GM23338 (cell line): Measurements from ENCODE around the gene PRMT9. TPM values are rescaled to one million over a fixed set of nuclear protein-coding genes. Genes with fewer than 3 reads are reported as not detected.

Experiments used
- ATAC-seq: fragments of 200-7000 bp; cut with Tn5 transposase; 3 replicates; pipeline ENCODE4 v1.9.1; 2020
- DNase-seq: peaks from one replicate; pipeline ENCODE4 v3.0.0-alpha.2; 2015; ENCODE audit warnings: low spot score
- H2AFZ ChIP-seq: fragments of 200-600 bp; sonication (generic); 2 replicates; pipeline ENCODE4 v1.8.0; 2016; ENCODE audit warnings: antibody characterized with exemption, mild to moderate bottlenecking, moderate library complexity
- H3F3A ChIP-seq: fragments of 200-600 bp; sonication (generic); replicated peaks from 2 replicates; pipeline ENCODE4 v1.8.0; 2017; ENCODE audit warnings: antibody characterized with exemption, mixed run types, low read depth
- H3K27ac ChIP-seq: fragments of 200-600 bp; sonication (generic); 2 replicates; pipeline ENCODE4 v1.6.1; 2016; ENCODE audit warnings: low read depth
- H3K27me3 ChIP-seq: fragments of 200-600 bp; sonication (generic); 2 replicates; pipeline ENCODE4 v1.8.0; 2016; ENCODE audit warnings: mild to moderate bottlenecking, mixed run types, moderate library complexity; ENCODE audit not compliant: insufficient read depth
- H3K36me3 ChIP-seq: fragments of 200-600 bp; sonication (generic); 2 replicates; pipeline ENCODE4 v1.8.0; 2016; ENCODE audit warnings: mild to moderate bottlenecking; ENCODE audit not compliant: insufficient read depth
- H3K4me1 ChIP-seq: fragments of 200-600 bp; sonication (generic); 2 replicates; pipeline ENCODE4 v1.8.0; 2016; ENCODE audit warnings: mild to moderate bottlenecking, moderate library complexity; ENCODE audit not compliant: insufficient read depth
- H3K4me2 ChIP-seq: fragments of 200-600 bp; sonication (generic); 2 replicates; pipeline ENCODE4 v1.7.1; 2017; ENCODE audit warnings: mixed run types
- H3K4me3 ChIP-seq: fragments of 200-600 bp; sonication (generic); 2 replicates; pipeline ENCODE4 v1.6.1; 2016; ENCODE audit warnings: mixed run types
- H3K79me2 ChIP-seq: fragments of 200-600 bp; sonication (generic); replicated peaks from 2 replicates; pipeline ENCODE4 v1.8.0; 2017; ENCODE audit warnings: mild to moderate bottlenecking; ENCODE audit not compliant: insufficient read depth
- H3K9me2 ChIP-seq: fragments of 200-600 bp; sonication (generic); 2 replicates; pipeline ENCODE4 v1.8.0; 2017; ENCODE audit not compliant: insufficient read depth
- H4K20me1 ChIP-seq: fragments of 200-600 bp; sonication (generic); replicated peaks from 2 replicates; pipeline ENCODE4 v1.8.0; 2017; ENCODE audit warnings: mild to moderate bottlenecking; ENCODE audit not compliant: insufficient read depth
- H3K27ac Mint-ChIP-seq: 2 replicates; pipeline ENCODE4 v1.8.0; 2020; ENCODE audit warnings: inconsistent platforms, mild to moderate bottlenecking, moderate library complexity, mixed read lengths
- H3K27me3 Mint-ChIP-seq: 3 replicates; pipeline ENCODE4 v1.8.0; 2022; ENCODE audit warnings: low read depth, mild to moderate bottlenecking, moderate library complexity, mixed read lengths, inconsistent platforms; ENCODE audit not compliant: insufficient read depth, poor library complexity
- H3K36me3 Mint-ChIP-seq: 3 replicates; pipeline ENCODE4 v1.8.0; 2021; ENCODE audit warnings: low read depth, mild to moderate bottlenecking, inconsistent platforms, moderate library complexity, mixed read lengths
- H3K4me1 Mint-ChIP-seq: 3 replicates; pipeline ENCODE4 v1.8.0; 2020; ENCODE audit warnings: mild to moderate bottlenecking, inconsistent platforms, mixed read lengths
- H3K4me3 Mint-ChIP-seq: 3 replicates; pipeline ENCODE4 v1.8.0; 2021; ENCODE audit warnings: moderate library complexity, mild to moderate bottlenecking, inconsistent platforms, mixed read lengths
- H3K9me3 Mint-ChIP-seq: 3 replicates; pipeline ENCODE4 v1.8.0; 2020; ENCODE audit warnings: moderate library complexity, mild to moderate bottlenecking, inconsistent platforms, mixed read lengths
- EZH2 ChIP-seq: fragments of 200-600 bp; sonication (generic); IDR thresholded peaks from one replicate; pipeline ENCODE4 v1.8.0; 2017; ENCODE audit warnings: antibody characterized with exemption, mild to moderate bottlenecking, low read depth; ENCODE audit not compliant: unreplicated experiment
- EZH2phosphoT487 ChIP-seq: fragments of 200-600 bp; sonication (generic); IDR thresholded peaks from one replicate; pipeline ENCODE4 v1.8.1; 2018; ENCODE audit warnings: antibody characterized with exemption; ENCODE audit not compliant: unreplicated experiment
- JUNB ChIP-seq: IDR thresholded peaks from one replicate; pipeline ENCODE4 v1.6.1; 2016; ENCODE audit warnings: antibody characterized with exemption; ENCODE audit not compliant: unreplicated experiment
- NANOG ChIP-seq: IDR thresholded peaks from 2 replicates; pipeline ENCODE4 v1.6.1; 2016; ENCODE audit warnings: antibody characterized with exemption, borderline replicate concordance
- POLR2AphosphoS5 ChIP-seq: IDR thresholded peaks from 2 replicates; pipeline ENCODE4 v1.6.1; 2016; ENCODE audit warnings: antibody characterized with exemption, low read depth
- STAT1 ChIP-seq: IDR thresholded peaks from one replicate; pipeline ENCODE4 v1.6.1; 2016; ENCODE audit warnings: antibody characterized with exemption; ENCODE audit not compliant: unreplicated experiment
- ZNF331 ChIP-seq: fragments of 250-450 bp; sonication (Bioruptor Pico); IDR thresholded peaks from 2 replicates; pipeline ENCODE4 v1.5.0; 2020; ENCODE audit warnings: low read depth, mild to moderate bottlenecking, moderate library complexity
- polyA plus RNA-seq: library from polyadenylated mRNA; unstranded; fragments of >200 nt; fragmentation: Nextera tagmentation; extraction: Ambion mirVana; gene quantifications from 2 replicates; pipeline ENCODE4 v1.2.1, GENCODE V29; 2016
- total RNA-seq: library from RNA; depleted of rRNA; stranded (reverse); fragments of >200 nt; shearing (Covaris generic); gene quantifications from 2 replicates; pipeline ENCODE4 v1.2.3, GENCODE V29; 2014
- TF ChIP-seq, protein P1 (sequence below): fragments of 250-450 bp; sonication (Bioruptor Pico); IDR thresholded peaks from 2 replicates; pipeline ENCODE4 v1.5.0; 2020; ENCODE audit warnings: mild to moderate bottlenecking, moderate library complexity
- TF ChIP-seq, protein P2 (sequence below): IDR thresholded peaks from 2 replicates; pipeline ENCODE4 v1.6.1; 2016; ENCODE audit warnings: antibody characterized with exemption

PRMT9 gene
- total and polyA plus RNA-seq, 2 experiments from 2014 or later: 7.6 to 11.2 TPM

DNA sequence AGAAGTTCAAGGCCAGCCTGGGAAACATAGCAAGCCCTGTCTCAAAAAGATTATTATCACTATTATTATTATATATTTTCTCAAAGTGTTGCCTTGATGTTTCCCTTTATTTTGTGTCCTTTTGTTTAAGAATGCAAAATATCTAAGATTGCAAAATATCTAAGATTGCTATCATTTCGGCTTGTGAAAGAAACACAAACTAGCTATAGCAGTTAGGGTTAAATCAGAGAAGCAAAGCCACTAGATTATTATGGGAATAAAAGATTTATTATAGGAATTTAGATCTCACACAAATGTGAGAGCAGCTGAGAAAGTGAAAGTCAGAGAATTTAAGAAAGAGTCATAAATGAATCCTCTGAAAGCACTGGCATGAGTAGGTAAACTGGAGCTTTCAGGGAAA is 84.8 kb downstream of the PRMT9 start:
- H3K9me2 ChIP-seq: 0 out of 2 replicates have a peak, but pooled peaks cover 4% of the 10 kb centered on the region
- no peak overlapping the region for H3K4me3 ChIP-seq
- peaks cover 3% of the 10 kb centered on the region; the same call in 1 of the 2 replicates for H3K4me1 ChIP-seq
- H3K4me3 Mint-ChIP-seq: no peak overlapping the region
- peak overlapping the region; percentile 69; the same call in 1 of the 2 replicates for H2AFZ ChIP-seq
- no peaks in the 10 kb centered on the region for H3K36me3 ChIP-seq
- peaks cover 2% of the 10 kb centered on the region for H3K27me3 Mint-ChIP-seq
- no peaks in the 10 kb centered on the region for H3K79me2 ChIP-seq
- TF ChIP-seq ZNF331 (CRISPR knock-in tag) (no peak), POLR2AphosphoS5 (no peak), EZH2 (no peak), EZH2phosphoT487 (no peak), NANOG (no peak)
- H3K27ac Mint-ChIP-seq: no peak overlapping the region
- H3K36me3 Mint-ChIP-seq: no peaks in the 10 kb centered on the region
- DNase-seq (no peak), ATAC-seq (no peak)
- H3F3A ChIP-seq: no peaks in the 10 kb centered on the region
- no peaks in the 10 kb centered on the region for H3K9me3 Mint-ChIP-seq
- no peaks in the 10 kb centered on the region for H4K20me1 ChIP-seq
- H3K4me1 Mint-ChIP-seq: peaks cover 20% of the 10 kb centered on the region
- H3K4me2 ChIP-seq: no peak overlapping the region
- H3K27ac ChIP-seq: no peak overlapping the region
- no peaks in the 10 kb centered on the region for H3K27me3 ChIP-seq

DNA sequence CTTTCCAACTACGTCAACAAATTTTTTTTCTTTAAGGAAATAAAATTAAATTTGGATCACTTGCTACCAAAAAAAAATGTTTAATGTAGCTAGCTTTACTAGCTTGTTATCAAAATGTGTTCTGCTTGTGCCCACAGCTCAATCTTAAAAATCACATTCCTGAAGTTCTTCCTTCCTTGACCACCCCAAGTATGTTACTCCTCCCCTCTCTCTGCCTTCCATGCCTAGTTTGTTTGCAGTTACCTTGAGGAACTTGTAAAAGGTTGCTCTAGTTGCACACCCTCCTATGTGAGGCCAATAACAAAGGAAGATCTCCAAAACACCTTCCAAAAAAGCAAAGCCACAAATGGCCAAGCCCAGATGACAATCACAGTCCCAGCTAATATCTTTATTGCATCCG is 86.4 kb downstream of the PRMT9 start:
- Mint-ChIP-seq H3K27ac (no peak overlapping the region), H3K9me3 (no peaks in the 10 kb centered on the region; the same call in 2 of the 3 replicates), H3K4me1 (peaks cover 20% of the 10 kb centered on the region), H3K36me3 (no peaks in the 10 kb centered on the region), H3K4me3 (no peak overlapping the region), H3K27me3 (no peaks in the 10 kb centered on the region)
- DNase-seq: no peak
- Histone ChIP-seq H3K27ac (no peak overlapping the region), H4K20me1 (no peaks in the 10 kb centered on the region), H3F3A (no peaks in the 10 kb centered on the region), H3K79me2 (no peaks in the 10 kb centered on the region), H3K4me2 (no peak overlapping the region), H3K27me3 (no peaks in the 10 kb centered on the region), H2AFZ (peak overlapping the region; percentile 60; the same call in 1 of the 2 replicates), H3K4me3 (no peak overlapping the region), H3K36me3 (no peaks in the 10 kb centered on the region), H3K9me2 (0 out of 2 replicates have a peak, but pooled peaks cover 4% of the 10 kb centered on the region), H3K4me1 (peaks cover 3% of the 10 kb centered on the region; the same call in 1 of the 2 replicates)
- TF ChIP-seq STAT1: no peak
- no peak for TF ChIP-seq EZH2phosphoT487
- TF ChIP-seq, protein P1, sequence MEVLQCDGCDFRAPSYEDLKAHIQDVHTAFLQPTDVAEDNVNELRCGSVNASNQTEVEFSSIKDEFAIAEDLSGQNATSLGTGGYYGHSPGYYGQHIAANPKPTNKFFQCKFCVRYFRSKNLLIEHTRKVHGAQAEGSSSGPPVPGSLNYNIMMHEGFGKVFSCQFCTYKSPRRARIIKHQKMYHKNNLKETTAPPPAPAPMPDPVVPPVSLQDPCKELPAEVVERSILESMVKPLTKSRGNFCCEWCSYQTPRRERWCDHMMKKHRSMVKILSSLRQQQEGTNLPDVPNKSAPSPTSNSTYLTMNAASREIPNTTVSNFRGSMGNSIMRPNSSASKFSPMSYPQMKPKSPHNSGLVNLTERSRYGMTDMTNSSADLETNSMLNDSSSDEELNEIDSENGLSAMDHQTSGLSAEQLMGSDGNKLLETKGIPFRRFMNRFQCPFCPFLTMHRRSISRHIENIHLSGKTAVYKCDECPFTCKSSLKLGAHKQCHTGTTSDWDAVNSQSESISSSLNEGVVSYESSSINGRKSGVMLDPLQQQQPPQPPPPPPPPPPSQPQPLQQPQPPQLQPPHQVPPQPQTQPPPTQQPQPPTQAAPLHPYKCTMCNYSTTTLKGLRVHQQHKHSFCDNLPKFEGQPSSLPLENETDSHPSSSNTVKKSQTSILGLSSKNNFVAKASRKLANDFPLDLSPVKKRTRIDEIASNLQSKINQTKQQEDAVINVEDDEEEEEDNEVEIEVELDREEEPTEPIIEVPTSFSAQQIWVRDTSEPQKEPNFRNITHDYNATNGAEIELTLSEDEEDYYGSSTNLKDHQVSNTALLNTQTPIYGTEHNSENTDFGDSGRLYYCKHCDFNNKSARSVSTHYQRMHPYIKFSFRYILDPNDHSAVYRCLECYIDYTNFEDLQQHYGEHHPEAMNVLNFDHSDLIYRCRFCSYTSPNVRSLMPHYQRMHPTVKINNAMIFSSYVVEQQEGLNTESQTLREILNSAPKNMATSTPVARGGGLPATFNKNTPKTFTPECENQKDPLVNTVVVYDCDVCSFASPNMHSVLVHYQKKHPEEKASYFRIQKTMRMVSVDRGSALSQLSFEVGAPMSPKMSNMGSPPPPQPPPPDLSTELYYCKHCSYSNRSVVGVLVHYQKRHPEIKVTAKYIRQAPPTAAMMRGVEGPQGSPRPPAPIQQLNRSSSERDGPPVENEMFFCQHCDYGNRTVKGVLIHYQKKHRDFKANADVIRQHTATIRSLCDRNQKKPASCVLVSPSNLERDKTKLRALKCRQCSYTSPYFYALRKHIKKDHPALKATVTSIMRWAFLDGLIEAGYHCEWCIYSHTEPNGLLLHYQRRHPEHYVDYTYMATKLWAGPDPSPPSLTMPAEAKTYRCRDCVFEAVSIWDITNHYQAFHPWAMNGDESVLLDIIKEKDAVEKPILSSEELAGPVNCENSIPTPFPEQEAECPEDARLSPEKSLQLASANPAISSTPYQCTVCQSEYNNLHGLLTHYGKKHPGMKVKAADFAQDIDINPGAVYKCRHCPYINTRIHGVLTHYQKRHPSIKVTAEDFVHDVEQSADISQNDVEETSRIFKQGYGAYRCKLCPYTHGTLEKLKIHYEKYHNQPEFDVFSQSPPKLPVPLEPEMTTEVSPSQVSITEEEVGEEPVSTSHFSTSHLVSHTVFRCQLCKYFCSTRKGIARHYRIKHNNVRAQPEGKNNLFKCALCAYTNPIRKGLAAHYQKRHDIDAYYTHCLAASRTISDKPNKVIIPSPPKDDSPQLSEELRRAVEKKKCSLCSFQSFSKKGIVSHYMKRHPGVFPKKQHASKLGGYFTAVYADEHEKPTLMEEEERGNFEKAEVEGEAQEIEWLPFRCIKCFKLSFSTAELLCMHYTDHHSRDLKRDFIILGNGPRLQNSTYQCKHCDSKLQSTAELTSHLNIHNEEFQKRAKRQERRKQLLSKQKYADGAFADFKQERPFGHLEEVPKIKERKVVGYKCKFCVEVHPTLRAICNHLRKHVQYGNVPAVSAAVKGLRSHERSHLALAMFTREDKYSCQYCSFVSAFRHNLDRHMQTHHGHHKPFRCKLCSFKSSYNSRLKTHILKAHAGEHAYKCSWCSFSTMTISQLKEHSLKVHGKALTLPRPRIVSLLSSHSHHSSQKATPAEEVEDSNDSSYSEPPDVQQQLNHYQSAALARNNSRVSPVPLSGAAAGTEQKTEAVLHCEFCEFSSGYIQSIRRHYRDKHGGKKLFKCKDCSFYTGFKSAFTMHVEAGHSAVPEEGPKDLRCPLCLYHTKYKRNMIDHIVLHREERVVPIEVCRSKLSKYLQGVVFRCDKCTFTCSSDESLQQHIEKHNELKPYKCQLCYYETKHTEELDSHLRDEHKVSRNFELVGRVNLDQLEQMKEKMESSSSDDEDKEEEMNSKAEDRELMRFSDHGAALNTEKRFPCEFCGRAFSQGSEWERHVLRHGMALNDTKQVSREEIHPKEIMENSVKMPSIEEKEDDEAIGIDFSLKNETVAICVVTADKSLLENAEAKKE: no peak
- TF ChIP-seq NANOG: no peak
- TF ChIP-seq EZH2: no peak
- TF ChIP-seq, protein P2, sequence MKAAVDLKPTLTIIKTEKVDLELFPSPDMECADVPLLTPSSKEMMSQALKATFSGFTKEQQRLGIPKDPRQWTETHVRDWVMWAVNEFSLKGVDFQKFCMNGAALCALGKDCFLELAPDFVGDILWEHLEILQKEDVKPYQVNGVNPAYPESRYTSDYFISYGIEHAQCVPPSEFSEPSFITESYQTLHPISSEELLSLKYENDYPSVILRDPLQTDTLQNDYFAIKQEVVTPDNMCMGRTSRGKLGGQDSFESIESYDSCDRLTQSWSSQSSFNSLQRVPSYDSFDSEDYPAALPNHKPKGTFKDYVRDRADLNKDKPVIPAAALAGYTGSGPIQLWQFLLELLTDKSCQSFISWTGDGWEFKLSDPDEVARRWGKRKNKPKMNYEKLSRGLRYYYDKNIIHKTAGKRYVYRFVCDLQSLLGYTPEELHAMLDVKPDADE: no peak
- TF ChIP-seq JUNB: no peak
- ATAC-seq: no peak
